ENCODE results near the gene RTN4. TPM values are rescaled to one million over a fixed set of nuclear protein-coding genes. Genes with fewer than 3 reads are reported as not detected.

RTN4 gene
- total RNA-seq, 1 experiment from 2014 or later: 200 TPM

GRCh38 chr2:54957321-54957999 is 92.8 kb downstream of the RTN4 start:
- no peak overlapping the region for H2BK20ac ChIP-seq (ENCODE audit: low read depth, low read length, poor library complexity, severe bottlenecking)

More at GRCh38 chr2:54957321-54957999, 92.8 kb downstream of the RTN4 start:
- no peaks in the 10 kb centered on the region for H4K20me1 ChIP-seq (ENCODE audit: control insufficient read depth, insufficient read depth, insufficient read length)
- DNase-seq: no peak
- no peak overlapping the region for H2BK12ac ChIP-seq (ENCODE audit: insufficient read length, low read depth, low read length)
- H3K27ac Mint-ChIP-seq: peak overlapping the region in 1 of 3 experiments; percentile 78; a peak in 2 of 7 replicates
- H3K9ac ChIP-seq (ENCODE audit: extremely low read depth, insufficient read length, low read length): no peak overlapping the region
- H3K56ac ChIP-seq (ENCODE audit: insufficient read length, low read depth, low read length): no peak overlapping the region
- H3K79me1 ChIP-seq (ENCODE audit: insufficient read depth, low read depth, low read length, poor library complexity, severe bottlenecking): no peaks in the 10 kb centered on the region
- TF ChIP-seq CTCF (conservative IDR thresholded peaks at IDR 0.05): no peak
- H3K4me2 ChIP-seq (ENCODE audit: insufficient read depth, insufficient read length, low read length): no peak overlapping the region
- H3K27me3 Mint-ChIP-seq (ENCODE audit: low read depth): no peaks in the 10 kb centered on the region; the same call in 1 of the 2 replicates
- no peak overlapping the region for H3K23ac ChIP-seq (ENCODE audit: insufficient read length, low read depth, low read length)
- H3K4ac ChIP-seq (ENCODE audit: low read depth, low read length): no peak overlapping the region
- H3K36me3 Mint-ChIP-seq (ENCODE audit: insufficient read depth in 1 of 3, low read depth in 3 of 3): no peaks in the 10 kb centered on the region
- H2BK120ac ChIP-seq (ENCODE audit: low read depth, low read length, poor library complexity, severe bottlenecking): peak overlapping the region; percentile 17
- no peaks in the 10 kb centered on the region for H3K9me3 Mint-ChIP-seq
- H4K91ac ChIP-seq (ENCODE audit: insufficient read length, low read depth, low read length): no peak overlapping the region
- H3T11ph ChIP-seq (ENCODE audit: low read length): no peak overlapping the region
- no peak overlapping the region for H4K5ac ChIP-seq (ENCODE audit: insufficient read length, low read depth, low read length)
- no peak overlapping the region for H2BK5ac ChIP-seq (ENCODE audit: insufficient read length, low read length)
- no peak overlapping the region for H3K27ac ChIP-seq (ENCODE audit: insufficient read length, low read depth, low read length)
- no peak overlapping the region for H2AFZ ChIP-seq (ENCODE audit: low read length)
- no peaks in the 10 kb centered on the region for H3K9me3 ChIP-seq (ENCODE audit: control insufficient read depth, low read depth, low read length)
- H3K23me2 ChIP-seq (ENCODE audit: insufficient read length, low read depth, low read length, poor library complexity, severe bottlenecking): no peaks in the 10 kb centered on the region
- no peaks in the 10 kb centered on the region for H3K4me1 ChIP-seq (ENCODE audit: insufficient read depth, low read length)
- WGBS (ENCODE audit: extremely low coverage, insufficient read length, low lambda C conversion rate): no CpG with 5 or more reads among the region's 18 CpGs
- H3K79me2 ChIP-seq (ENCODE audit: insufficient read depth, low read length): no peaks in the 10 kb centered on the region
- H3K27me3 ChIP-seq (ENCODE audit: insufficient read depth, low read length): no peaks in the 10 kb centered on the region
- H3K14ac ChIP-seq (ENCODE audit: insufficient read depth, low read length): peak overlapping the region; percentile 72; the same call in 1 of the 2 replicates
- no peak overlapping the region for H3K18ac ChIP-seq (ENCODE audit: insufficient read length, low read depth, low read length)
- peaks cover 10 to 26% of the 10 kb centered on the region in 2 experiments for H3K4me1 Mint-ChIP-seq
- no peak overlapping the region for H2BK15ac ChIP-seq (ENCODE audit: low read depth, low read length)
- no peak overlapping the region for H4K8ac ChIP-seq (replicated peaks; ENCODE audit: insufficient read length, low read depth, low read length)
- no peak overlapping the region for H3K4me3 Mint-ChIP-seq
- H2AK5ac ChIP-seq (ENCODE audit: insufficient read length, low read length): no peak overlapping the region

Data from H9 (cell line).